ENCODE data around the gene PKHD1.
"Not testable (repeated sequence)": the region's sequence is repeated elsewhere in the genome, so short reads cannot be mapped to it uniquely, and the experiment has no call there.

Gene PKHD1

GRCh38 chr6:52012582-52012981, 74.8 kb downstream of the PKHD1 start:
- H3K36me3 Mint-ChIP-seq = no peaks in the 10 kb centered on the region
- H3K4me1 Mint-ChIP-seq = peaks cover 2 to 6% of the 10 kb centered on the region in 2 donors
- peaks cover 0 to 15% of the 10 kb centered on the region in 2 donors for H3K27me3 Mint-ChIP-seq
- no peak overlapping the region for H3K4me3 Mint-ChIP-seq
- DNase-seq = no peak
- peaks cover 0 to 4% of the 10 kb centered on the region in 2 donors for H3K9me3 Mint-ChIP-seq
- H3K27ac Mint-ChIP-seq = no peak overlapping the region
- no peak for ATAC-seq (replicated peaks)

DNA sequence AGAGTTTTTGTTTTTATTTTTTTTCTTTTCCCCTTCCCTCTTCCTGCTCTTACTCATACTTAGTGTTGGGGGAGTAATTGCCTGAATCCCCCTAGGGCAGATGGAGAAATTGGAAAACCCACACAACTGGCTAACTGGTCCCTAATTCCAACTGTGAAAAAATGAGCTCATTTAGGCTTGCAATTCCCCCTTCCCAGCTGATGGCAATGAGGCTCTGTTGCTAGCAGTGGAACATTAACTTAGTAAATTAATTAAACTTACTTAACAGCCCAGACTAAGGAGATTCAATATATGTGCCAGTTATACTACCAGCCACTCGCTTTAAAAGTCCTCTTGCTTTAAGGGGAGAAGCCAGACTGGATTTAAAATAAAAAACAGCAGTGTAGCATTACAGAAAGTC, 76.6 kb downstream of the PKHD1 start:
- no peak overlapping the region for H3K27ac Mint-ChIP-seq
- DNase-seq = no peak
- ATAC-seq (replicated peaks) = no peak
- H3K36me3 Mint-ChIP-seq = no peaks in the 10 kb centered on the region
- H3K4me3 Mint-ChIP-seq = no peak overlapping the region
- H3K9me3 Mint-ChIP-seq = peaks cover 0 to 4% of the 10 kb centered on the region in 2 donors
- H3K27me3 Mint-ChIP-seq = peaks cover 0 to 16% of the 10 kb centered on the region in 2 donors
- H3K4me1 Mint-ChIP-seq = peaks cover 0 to 2% of the 10 kb centered on the region in 2 donors

GRCh38 chr6:52010145-52010544, 77.3 kb downstream of the PKHD1 start:
- Mint-ChIP-seq H3K36me3 (no peaks in the 10 kb centered on the region), H3K4me3 (no peak overlapping the region), H3K27me3 (peaks cover 4 to 16% of the 10 kb centered on the region in 2 donors), H3K4me1 (no peaks in the 10 kb centered on the region), H3K9me3 (peaks cover 0 to 4% of the 10 kb centered on the region in 2 donors), H3K27ac (no peak overlapping the region)
- DNase-seq (no peak), ATAC-seq (replicated peaks) (no peak)

- Mint-ChIP-seq H3K27me3 (peaks cover 7 to 19% of the 10 kb centered on the region in 2 donors), H3K27ac (no peak overlapping the region), H3K36me3 (no peaks in the 10 kb centered on the region), H3K9me3 (peaks cover 0 to 4% of the 10 kb centered on the region in 2 donors), H3K4me1 (no peaks in the 10 kb centered on the region), H3K4me3 (no peak overlapping the region)
- no peak for ATAC-seq (replicated peaks)
- DNase-seq = no peak
These were observed 77.8 kb downstream of the PKHD1 start for GRCh38 chr6:52009466-52010140.

- ATAC-seq (replicated peaks) (no peak), DNase-seq (no peak)
- no peaks in the 10 kb centered on the region for H3K9me3 Mint-ChIP-seq
- no peaks in the 10 kb centered on the region for H3K36me3 Mint-ChIP-seq
- H3K27me3 Mint-ChIP-seq = peaks cover 4 to 9% of the 10 kb centered on the region in 2 donors
- no peak overlapping the region for H3K4me3 Mint-ChIP-seq
- H3K4me1 Mint-ChIP-seq = peaks cover 6 to 7% of the 10 kb centered on the region in 2 donors
- H3K27ac Mint-ChIP-seq = no peak overlapping the region
These were observed 87.3 kb downstream of the PKHD1 start for GRCh38 chr6:52000064-52000463.

- DNase-seq (no peak), ATAC-seq (replicated peaks) (peak; percentile 85 to 88)
- peaks cover 6 to 7% of the 10 kb centered on the region in 2 donors for H3K4me1 Mint-ChIP-seq
- no peaks in the 10 kb centered on the region for H3K9me3 Mint-ChIP-seq
- H3K36me3 Mint-ChIP-seq = no peaks in the 10 kb centered on the region
- peak overlapping the region; percentile 74 for H3K27ac Mint-ChIP-seq
- H3K27me3 Mint-ChIP-seq = peaks cover 5 to 7% of the 10 kb centered on the region in 2 donors
- peak overlapping the region in 1 of 2 donors; percentile 27 for H3K4me3 Mint-ChIP-seq
These were observed 91.0 kb downstream of the PKHD1 start for GRCh38 chr6:51996296-51996947.

DNA sequence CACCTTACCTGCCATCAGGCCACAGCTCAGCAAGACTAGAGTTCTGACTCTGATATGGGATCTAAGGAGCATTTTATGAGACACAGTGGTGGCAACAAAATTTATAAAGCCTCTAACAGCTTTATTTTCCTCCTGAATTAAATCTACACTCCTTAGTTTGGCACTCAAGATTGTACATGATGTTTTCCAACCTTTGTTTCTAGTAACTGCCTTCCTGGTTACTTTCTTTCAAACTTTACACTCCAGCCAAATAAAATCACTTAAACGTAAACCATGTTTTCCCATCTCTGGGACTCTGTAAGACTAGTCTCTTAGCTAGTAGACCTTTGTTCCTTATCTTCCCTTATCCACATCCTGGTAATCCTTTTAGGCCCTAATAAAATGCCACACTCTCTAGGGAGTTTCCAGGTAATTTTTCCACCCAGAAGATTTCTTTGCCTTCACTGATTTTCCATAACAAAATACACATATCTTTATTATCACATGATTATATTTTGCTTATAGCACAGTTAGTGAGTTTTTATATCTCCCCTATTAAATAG, 92.1 kb downstream of the PKHD1 start:
- DNase-seq (no peak), ATAC-seq (replicated peaks) (no peak)
- H3K27me3 Mint-ChIP-seq = peaks cover 5 to 7% of the 10 kb centered on the region in 2 donors

DNA sequence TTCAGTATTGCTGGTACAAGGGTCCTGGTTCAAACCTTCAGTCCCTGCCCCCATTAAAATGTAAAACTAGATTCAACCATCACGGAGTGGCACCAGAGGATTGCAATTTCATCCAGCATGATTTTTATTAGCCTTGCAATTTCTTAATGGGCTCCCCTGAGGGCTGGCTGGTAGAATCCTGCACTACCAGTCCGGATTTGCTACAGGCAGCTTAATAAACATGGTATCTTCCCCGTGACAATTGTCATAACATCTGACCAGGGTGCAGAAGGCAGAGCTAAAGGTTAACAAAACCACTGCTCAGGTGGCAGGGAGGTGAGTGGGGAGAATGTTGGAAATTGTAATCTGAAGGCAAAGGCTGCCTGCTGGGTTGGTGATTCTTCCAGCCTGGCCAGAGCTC, 94.5 kb downstream of the PKHD1 start:
- peaks cover 6 to 7% of the 10 kb centered on the region in 2 donors for H3K4me1 Mint-ChIP-seq
- no peak for ATAC-seq (replicated peaks)
- no peak overlapping the region for H3K4me3 Mint-ChIP-seq
- no peak for DNase-seq
- H3K27ac Mint-ChIP-seq = no peak overlapping the region
- H3K27me3 Mint-ChIP-seq = peaks cover 0 to 5% of the 10 kb centered on the region in 2 donors
- H3K9me3 Mint-ChIP-seq = peaks cover 4 to 10% of the 10 kb centered on the region in 2 donors
- no peaks in the 10 kb centered on the region for H3K36me3 Mint-ChIP-seq

More for the DNA sequence above, 92.1 kb downstream of the PKHD1 start:
- H3K36me3 Mint-ChIP-seq = no peaks in the 10 kb centered on the region
- H3K4me1 Mint-ChIP-seq = peaks cover 6 to 7% of the 10 kb centered on the region in 2 donors
- no peak overlapping the region for H3K4me3 Mint-ChIP-seq
- H3K9me3 Mint-ChIP-seq = peaks cover under 1 to 5% of the 10 kb centered on the region in 2 donors
- no peak overlapping the region for H3K27ac Mint-ChIP-seq

DNA sequence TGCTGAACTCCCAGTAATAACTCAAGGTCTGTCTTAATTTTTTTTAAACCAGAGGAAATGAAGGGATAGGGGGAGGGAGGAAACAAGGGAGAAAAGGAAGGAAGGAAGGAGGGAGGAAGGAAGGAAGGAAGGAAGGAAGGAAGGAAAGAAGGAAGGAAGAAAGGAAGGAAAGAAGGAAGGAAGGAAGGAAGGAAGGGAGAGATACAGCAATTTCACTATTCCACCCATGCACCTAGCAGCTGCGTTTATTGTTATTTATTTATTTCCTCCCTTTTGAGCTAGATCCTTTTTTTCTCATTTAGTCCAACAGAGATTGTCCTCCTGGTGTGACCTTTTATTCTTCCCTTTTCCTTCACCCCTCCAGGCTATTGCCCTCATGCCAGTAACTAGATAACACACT, 97.6 kb downstream of the PKHD1 start:
- ATAC-seq (replicated peaks) = no peak
- H3K4me3 Mint-ChIP-seq = no peak overlapping the region
- H3K9me3 Mint-ChIP-seq = peaks cover 4 to 10% of the 10 kb centered on the region in 2 donors

DNA sequence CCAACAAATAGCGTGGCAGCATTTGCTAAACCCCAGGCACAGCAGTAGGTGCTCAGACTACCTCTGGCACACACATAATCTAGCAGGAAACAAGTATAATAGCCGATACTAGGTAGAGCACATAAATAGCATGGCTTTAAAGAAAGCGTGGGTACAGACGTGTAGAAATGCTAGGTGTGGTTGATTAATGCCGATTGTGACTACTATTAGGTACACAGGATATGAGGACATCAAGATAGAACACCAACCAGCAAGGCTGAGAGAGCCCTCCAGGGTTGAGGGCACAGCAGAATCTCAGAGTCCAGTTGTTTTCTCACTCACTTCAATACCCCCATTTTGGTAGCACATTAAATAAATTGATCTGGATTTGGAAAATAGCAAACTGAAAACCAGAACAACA, 100.5 kb downstream of the PKHD1 start:
- Mint-ChIP-seq H3K27me3 (peaks cover 0 to 5% of the 10 kb centered on the region in 2 donors), H3K36me3 (no peaks in the 10 kb centered on the region), H3K9me3 (peaks cover 4 to 10% of the 10 kb centered on the region in 2 donors), H3K27ac (no peak overlapping the region), H3K4me1 (no peaks in the 10 kb centered on the region), H3K4me3 (no peak overlapping the region)
- ATAC-seq (replicated peaks) (no peak), DNase-seq (no peak)

More for the DNA sequence above, 97.6 kb downstream of the PKHD1 start:
- Mint-ChIP-seq H3K4me1 (no peaks in the 10 kb centered on the region), H3K36me3 (no peaks in the 10 kb centered on the region), H3K27ac (no peak overlapping the region), H3K27me3 (peaks cover 0 to under 1% of the 10 kb centered on the region in 2 donors)
- DNase-seq = no peak

DNA sequence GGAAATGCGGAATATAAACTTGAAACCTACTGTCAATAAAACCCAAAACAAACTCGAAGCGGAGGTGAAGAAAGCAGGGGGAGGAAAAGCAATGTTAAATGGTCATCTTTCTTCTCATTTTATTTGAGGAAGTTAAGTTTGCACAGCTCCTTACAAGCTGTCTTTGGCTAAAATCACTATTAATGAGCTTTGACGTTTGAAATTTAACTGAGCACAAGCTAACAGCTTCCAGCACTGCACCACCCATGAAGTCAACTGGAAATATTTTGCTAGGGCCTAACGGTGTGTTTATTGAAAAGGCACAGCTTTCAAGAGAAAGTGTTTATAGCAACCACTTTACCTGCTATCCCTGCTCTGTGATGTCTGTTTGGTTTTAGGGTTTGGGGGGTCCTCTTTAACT, 103.8 kb downstream of the PKHD1 start:
- DNase-seq = no peak
- H3K9me3 Mint-ChIP-seq = peaks cover 0 to 2% of the 10 kb centered on the region in 2 donors
- peak overlapping the region; percentile 48 for H3K27ac Mint-ChIP-seq
- no peak overlapping the region for H3K4me3 Mint-ChIP-seq
- no peaks in the 10 kb centered on the region for H3K4me1 Mint-ChIP-seq
- no peak for ATAC-seq (replicated peaks)
- H3K36me3 Mint-ChIP-seq = no peaks in the 10 kb centered on the region
- H3K27me3 Mint-ChIP-seq = peaks cover 0 to 5% of the 10 kb centered on the region in 2 donors

GRCh38 chr6:51982695-51983094, 104.7 kb downstream of the PKHD1 start:
- H3K27me3 Mint-ChIP-seq; H3K27ac Mint-ChIP-seq; H3K4me3 Mint-ChIP-seq; DNase-seq; ATAC-seq (replicated peaks); H3K4me1 Mint-ChIP-seq; H3K9me3 Mint-ChIP-seq; H3K36me3 Mint-ChIP-seq: not testable (repeated sequence)

DNA sequence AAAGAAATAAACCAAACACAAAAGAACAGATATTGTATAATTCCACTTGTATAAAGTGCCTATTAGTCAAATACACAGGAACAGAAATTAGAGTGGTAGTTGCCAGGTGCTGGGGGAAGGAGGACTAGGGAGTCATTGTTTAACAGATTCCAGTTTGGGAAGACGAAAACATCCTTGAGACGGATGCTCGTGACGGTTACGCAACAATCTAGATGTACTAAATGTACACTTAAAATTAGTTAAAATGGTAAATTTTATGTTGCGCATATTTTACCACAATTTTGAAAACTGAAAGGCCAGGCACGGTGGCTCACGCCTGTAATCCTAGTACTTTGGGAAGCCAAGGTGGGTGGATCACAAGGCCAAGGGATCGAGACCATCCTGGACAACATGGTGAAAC, 111.0 kb downstream of the PKHD1 start:
- Mint-ChIP-seq H3K9me3 (peaks cover 0 to 2% of the 10 kb centered on the region in 2 donors), H3K4me3 (no peak overlapping the region), H3K4me1 (no peaks in the 10 kb centered on the region), H3K27me3 (peaks cover 0 to 7% of the 10 kb centered on the region in 2 donors), H3K27ac (no peak overlapping the region), H3K36me3 (no peaks in the 10 kb centered on the region)
- ATAC-seq (replicated peaks) (no peak), DNase-seq (no peak)

GRCh38 chr6:51972659-51973058, 114.8 kb downstream of the PKHD1 start:
- Mint-ChIP-seq H3K27ac (no peak overlapping the region), H3K4me1 (no peaks in the 10 kb centered on the region), H3K36me3 (no peaks in the 10 kb centered on the region), H3K4me3 (no peak overlapping the region), H3K9me3 (no peaks in the 10 kb centered on the region), H3K27me3 (peaks cover 0 to 13% of the 10 kb centered on the region in 2 donors)
- ATAC-seq (replicated peaks) = no peak
- no peak for DNase-seq

DNA sequence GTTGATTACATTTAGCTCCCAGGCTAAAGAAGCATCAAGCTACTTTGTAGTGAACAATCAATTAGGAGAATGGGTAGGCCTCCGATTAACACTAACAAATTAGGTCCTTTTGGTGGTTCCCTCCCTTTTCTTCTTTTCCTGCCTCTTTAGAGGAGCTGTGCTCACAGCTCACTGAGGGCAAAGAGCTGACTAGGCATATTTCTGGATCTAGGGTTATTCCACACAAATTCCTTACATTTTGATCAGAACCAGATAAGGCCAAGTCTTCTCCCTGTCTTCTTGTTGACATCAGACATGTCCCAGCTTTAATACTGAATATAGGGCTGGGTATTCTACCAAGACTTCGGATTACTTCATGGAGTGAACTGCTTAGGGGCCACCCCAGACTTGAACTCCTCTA, 119.1 kb downstream of the PKHD1 start:
- Mint-ChIP-seq H3K4me1 (no peaks in the 10 kb centered on the region), H3K27me3 (peaks cover 13 to 33% of the 10 kb centered on the region in 2 donors), H3K27ac (no peak overlapping the region), H3K9me3 (peaks cover 0 to 2% of the 10 kb centered on the region in 2 donors), H3K4me3 (no peak overlapping the region), H3K36me3 (no peaks in the 10 kb centered on the region)
- ATAC-seq (replicated peaks) (no peak), DNase-seq (no peak)

Measured in stimulated activated naive B cell treated with anti-CD40 and anti-IgM and Interleukin-4, amounts not matched to agents 10 μg/mL and 1 μg/mL and 100 μg/mL, for 72 hours (primary cell).